ENCODE results near the gene KYAT1.
A peak's percentile ranks its signal among the peaks of the same experiment; 100 is the strongest.
"Not testable (repeated sequence)": the region's sequence is repeated elsewhere in the genome, so short reads cannot be mapped to it uniquely, and the experiment has no call there.

KYAT1 gene

GRCh38 chr9:128882677-128883603 is 1.2 kb upstream of the KYAT1 start:
- no peak for DNase-seq

GRCh38 chr9:128877852-128878251 is 3.9 kb downstream of the KYAT1 start:
- DNase-seq: no peak

DNA sequence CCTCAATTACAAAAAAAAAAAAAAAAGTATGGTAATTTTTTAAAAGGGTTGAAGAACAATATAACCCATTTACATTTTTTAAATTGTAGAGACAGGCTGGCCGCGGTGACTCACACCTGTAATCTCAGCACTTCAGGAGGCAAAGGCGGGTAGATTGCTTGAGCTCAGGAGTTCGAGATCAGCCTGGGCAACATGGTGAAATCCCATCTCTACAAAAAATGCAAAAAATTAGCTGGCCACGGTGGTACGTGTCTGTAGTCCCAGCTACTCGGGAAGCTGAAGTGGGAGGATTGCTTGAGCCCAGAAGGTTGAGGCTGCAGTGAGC is 10.8 kb downstream of the KYAT1 start:
- not testable (repeated sequence) for DNase-seq

DNA sequence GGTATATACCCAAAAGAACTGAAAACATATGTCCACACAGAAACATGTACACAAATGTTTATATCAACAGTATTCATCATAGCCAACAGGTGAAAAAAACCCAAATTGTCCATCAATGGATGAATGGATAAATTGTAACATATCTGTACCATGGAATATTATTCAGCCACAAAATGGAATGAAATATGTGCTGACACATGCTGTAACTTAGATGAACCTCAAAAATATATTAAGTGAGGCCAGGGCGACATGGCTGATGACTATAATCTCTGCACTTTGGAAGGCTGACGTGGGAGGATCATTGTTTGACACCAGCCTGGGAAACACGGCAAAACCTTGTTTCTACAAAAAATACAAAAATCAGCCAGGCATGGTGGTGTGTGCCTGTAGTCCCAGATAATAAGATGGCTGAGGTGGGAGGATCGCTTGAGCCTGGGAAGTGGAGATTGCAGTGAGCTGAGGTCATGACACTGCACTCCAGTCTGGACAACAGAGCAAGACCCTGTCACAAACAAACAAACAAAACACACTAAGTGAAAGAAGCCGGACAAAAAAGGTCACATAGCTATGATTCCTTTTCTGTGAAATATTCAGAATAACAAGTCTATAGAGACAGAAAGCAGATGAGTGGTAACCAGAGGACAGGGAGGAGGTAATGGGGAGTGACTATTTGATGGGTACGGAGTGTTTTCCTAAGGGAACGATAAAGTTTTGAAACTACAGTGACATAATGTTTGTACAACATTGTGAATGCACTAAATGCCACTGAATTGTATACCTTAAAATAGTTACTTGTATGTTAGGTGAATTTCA is 11.4 kb downstream of the KYAT1 start:
- DNase-seq: no peak

- DNase-seq: peak; percentile 90
Observed at GRCh38 chr9:128863647-128864046, 18.1 kb downstream of the KYAT1 start.

- DNase-seq: no peak
Observed at GRCh38 chr9:128862401-128862851, 19.3 kb downstream of the KYAT1 start.

DNA sequence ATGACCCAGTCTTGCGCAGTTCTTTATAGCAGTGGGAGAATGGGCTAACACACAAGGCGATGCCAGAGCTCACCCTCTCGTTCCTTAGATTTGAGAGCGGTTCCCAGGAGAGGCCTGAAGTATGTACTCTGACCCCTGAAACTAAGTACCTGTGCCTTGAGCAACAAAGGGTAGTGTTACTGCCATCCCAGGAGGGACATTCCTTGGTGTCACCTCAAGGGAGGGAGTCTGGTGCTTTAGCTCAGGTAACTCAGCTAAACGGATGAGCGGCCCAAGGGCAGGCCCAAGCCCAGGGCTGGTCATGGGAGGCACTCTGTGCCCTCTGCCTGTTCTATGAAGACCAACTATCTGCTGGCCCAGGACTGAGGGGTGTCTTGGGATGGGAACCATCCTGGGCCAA is 20.2 kb downstream of the KYAT1 start:
- DNase-seq: no peak

DNA sequence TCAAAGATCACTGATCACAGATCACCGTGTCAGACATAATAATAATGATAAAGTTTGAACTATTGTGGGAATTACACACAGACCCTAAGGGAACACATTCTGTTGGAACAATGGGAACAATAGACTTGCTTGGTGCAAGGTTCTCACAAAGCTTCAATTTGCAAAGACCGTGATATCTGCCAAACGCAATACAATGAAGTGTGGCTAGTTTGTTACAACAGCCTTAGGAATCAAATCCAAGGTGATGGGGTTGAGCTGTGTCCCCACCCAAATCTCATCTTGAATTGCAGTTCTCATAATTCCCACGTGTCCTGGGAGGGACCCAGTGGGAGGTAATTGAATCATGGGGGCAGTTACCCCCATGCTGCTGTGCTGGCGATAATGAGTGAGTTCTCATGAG is 20.8 kb downstream of the KYAT1 start:
- DNase-seq: no peak

GRCh38 chr9:128858476-128858875 is 23.3 kb downstream of the KYAT1 start:
- not testable (repeated sequence) for DNase-seq

GRCh38 chr9:128854454-128854853 is 27.3 kb downstream of the KYAT1 start:
- not testable (repeated sequence) for DNase-seq

GRCh38 chr9:128852646-128853045 is 29.1 kb downstream of the KYAT1 start:
- DNase-seq: not testable (repeated sequence)

DNA sequence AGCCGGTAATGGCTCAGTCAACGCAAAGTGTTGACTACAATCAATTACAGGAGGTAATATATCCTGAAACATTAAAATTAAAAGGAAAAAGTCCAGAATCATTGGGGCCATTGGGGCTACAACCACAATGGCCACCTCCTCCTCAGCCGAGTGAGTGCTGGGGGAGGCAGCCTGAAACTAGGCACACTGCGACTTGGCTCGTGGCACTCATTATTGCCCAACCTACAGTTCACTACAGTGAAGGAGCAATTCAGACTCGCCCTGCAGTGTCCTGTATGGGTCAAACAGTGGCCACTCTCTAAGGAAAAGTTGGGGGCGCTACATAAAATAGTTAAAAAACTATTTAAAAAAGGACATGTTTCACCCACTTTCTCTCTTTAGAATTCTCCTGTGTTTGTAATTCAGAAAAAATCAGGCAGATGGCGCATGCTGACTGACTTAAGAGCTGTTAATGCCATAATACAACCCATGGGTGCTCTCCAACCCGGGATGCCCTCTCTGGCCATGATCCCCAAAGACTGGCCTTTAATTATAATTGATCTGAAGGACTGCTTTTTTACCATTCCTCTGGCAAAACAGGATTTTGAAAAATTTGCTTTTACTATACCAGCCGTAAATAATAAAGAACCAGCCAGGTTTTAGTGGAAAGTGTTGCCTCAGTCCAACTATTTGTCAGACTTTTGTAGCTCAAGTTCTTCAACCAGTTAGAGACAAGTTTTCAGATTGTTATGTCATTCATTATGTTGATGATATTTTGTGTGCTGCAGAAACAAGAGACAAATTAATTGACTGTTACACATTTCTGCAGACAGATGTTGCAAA is 29.8 kb downstream of the KYAT1 start:
- DNase-seq: not testable (repeated sequence)

GRCh38 chr9:128851024-128851423 is 30.7 kb downstream of the KYAT1 start:
- not testable (repeated sequence) for DNase-seq

GRCh38 chr9:128847803-128848202 is 33.9 kb downstream of the KYAT1 start:
- no peak for DNase-seq

DNA sequence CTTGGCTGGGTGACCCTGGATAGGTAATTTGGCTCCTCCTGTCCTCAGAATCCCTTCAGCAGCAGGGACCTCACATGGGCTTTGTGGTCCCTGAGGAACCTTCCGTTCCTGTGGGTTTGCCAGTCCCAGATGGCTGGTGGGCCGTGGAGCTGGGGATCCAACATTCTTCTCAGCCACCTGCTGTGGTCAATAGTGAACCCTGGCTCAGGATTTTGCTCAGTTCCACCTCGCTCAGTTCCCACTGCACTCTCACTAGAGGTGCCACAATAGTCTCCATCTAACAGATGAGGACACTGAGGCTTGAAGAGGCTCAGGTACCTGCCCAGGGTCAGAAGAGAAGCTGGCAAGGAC is 35.1 kb downstream of the KYAT1 start:
- no peak for DNase-seq

GRCh38 chr9:128845186-128845931 is 36.4 kb downstream of the KYAT1 start:
- no peak for DNase-seq

GRCh38 chr9:128843171-128843570 is 38.6 kb downstream of the KYAT1 start:
- not testable (repeated sequence) for DNase-seq

- DNase-seq: no peak
Observed at GRCh38 chr9:128841694-128842492, 39.9 kb downstream of the KYAT1 start.

DNA sequence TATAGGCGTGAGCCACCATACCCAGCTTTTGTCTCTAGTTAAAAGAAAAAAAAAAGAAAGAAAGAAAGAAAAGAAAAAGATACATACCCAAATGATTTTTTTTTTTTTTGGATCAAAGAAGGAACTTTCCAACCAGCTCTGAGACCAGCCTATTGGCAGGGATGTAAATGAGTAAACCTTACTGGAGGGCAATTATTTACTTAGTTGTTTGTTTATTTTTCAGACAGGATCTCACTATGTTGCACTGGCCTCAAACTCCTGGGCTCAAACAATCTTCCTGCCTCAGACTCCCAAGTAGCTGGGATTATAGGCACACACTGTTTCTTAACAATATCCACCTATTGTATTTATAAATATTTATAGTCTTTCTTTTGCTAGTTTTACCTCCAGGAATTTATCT is 41.2 kb downstream of the KYAT1 start:
- DNase-seq: no peak

GRCh38 chr9:128838338-128838737 is 43.4 kb downstream of the KYAT1 start:
- DNase-seq: no peak

GRCh38 chr9:128836509-128837145 is 45.1 kb downstream of the KYAT1 start:
- no peak for DNase-seq

Measured in activated gamma-delta T cell treated with Interleukin-2 at 50 U/mL for 16 hours (primary cell).